ENCODE measurements around the gene POC1A.

GRCh38 chr3:52126500-52126899 lies 27.7 kb downstream of the POC1A start:
- TF ChIP-seq CTCF (IDR thresholded peaks at IDR 0.05 in 2 of 3, conservative IDR thresholded peaks at IDR 0.05 in 1 of 3; ENCODE audit: control insufficient read depth in 2 of 3, extremely low read depth in 1 of 3, insufficient read depth in 1 of 3, low read depth in 3 of 3, low read length in 3 of 3): no peak
- TF ChIP-seq MLLT1 (IDR thresholded peaks at IDR 0.05): no peak
- no peak for TF ChIP-seq SMC3 (IDR thresholded peaks at IDR 0.05; ENCODE audit: borderline replicate concordance, low read length)
- TF ChIP-seq, protein P1, sequence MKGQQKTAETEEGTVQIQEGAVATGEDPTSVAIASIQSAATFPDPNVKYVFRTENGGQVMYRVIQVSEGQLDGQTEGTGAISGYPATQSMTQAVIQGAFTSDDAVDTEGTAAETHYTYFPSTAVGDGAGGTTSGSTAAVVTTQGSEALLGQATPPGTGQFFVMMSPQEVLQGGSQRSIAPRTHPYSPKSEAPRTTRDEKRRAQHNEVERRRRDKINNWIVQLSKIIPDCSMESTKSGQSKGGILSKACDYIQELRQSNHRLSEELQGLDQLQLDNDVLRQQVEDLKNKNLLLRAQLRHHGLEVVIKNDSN (IDR thresholded peaks at IDR 0.05; ENCODE audit: borderline replicate concordance, extremely low read length, insufficient read depth, low read depth, low read length): no peak
- TF ChIP-seq POLR2A (IDR thresholded peaks at IDR 0.05; ENCODE audit: low read depth, low read length): no peak
- TF ChIP-seq EP300 (IDR thresholded peaks at IDR 0.05; ENCODE audit: borderline replicate concordance in 1 of 2, control insufficient read depth in 1 of 2, low read depth in 2 of 2, low read length in 2 of 2): no peak
- no peak for TF ChIP-seq EGR1 (IDR thresholded peaks at IDR 0.05; ENCODE audit: borderline replicate concordance in 1 of 2, low read depth in 2 of 2, low read length in 2 of 2)
- TF ChIP-seq, protein P2, sequence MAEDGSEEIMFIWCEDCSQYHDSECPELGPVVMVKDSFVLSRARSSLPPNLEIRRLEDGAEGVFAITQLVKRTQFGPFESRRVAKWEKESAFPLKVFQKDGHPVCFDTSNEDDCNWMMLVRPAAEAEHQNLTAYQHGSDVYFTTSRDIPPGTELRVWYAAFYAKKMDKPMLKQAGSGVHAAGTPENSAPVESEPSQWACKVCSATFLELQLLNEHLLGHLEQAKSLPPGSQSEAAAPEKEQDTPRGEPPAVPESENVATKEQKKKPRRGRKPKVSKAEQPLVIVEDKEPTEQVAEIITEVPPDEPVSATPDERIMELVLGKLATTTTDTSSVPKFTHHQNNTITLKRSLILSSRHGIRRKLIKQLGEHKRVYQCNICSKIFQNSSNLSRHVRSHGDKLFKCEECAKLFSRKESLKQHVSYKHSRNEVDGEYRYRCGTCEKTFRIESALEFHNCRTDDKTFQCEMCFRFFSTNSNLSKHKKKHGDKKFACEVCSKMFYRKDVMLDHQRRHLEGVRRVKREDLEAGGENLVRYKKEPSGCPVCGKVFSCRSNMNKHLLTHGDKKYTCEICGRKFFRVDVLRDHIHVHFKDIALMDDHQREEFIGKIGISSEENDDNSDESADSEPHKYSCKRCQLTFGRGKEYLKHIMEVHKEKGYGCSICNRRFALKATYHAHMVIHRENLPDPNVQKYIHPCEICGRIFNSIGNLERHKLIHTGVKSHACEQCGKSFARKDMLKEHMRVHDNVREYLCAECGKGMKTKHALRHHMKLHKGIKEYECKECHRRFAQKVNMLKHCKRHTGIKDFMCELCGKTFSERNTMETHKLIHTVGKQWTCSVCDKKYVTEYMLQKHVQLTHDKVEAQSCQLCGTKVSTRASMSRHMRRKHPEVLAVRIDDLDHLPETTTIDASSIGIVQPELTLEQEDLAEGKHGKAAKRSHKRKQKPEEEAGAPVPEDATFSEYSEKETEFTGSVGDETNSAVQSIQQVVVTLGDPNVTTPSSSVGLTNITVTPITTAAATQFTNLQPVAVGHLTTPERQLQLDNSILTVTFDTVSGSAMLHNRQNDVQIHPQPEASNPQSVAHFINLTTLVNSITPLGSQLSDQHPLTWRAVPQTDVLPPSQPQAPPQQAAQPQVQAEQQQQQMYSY (CRISPR knock-in tag; IDR thresholded peaks at IDR 0.05): no peak
- TF ChIP-seq REST (IDR thresholded peaks at IDR 0.05; ENCODE audit: low read depth, low read length): no peak
- TF ChIP-seq USF2 (IDR thresholded peaks at IDR 0.05; ENCODE audit: borderline replicate concordance, low read depth, low read length): no peak

Data from GM12878 (cell line).